K562 (cell line): ENCODE results near the gene RBM44. TPM values are rescaled to one million over a fixed set of nuclear protein-coding genes. Genes with fewer than 3 reads are reported as not detected.

ENCODE experiments used
- ATAC-seq: fragments of 200-7000 bp; cut with Tn5 transposase; 3 replicates; pipeline ENCODE4 v1.9.1; 2020; ENCODE audit warnings: moderate library complexity
- BruUV-seq: library from RNA; stranded (reverse); fragments of 400-500 nt; replicated peaks from 2 replicates; lab custom pipeline; 2021; lab: Mats Ljungman, UMichigan
- CTCF ChIA-PET: fragments of 300-600 bp; formaldehyde crosslinking; extraction: SDS; loops from one replicate; lab custom pipeline; 2021; ENCODE audit warnings: low intra/inter-chr PET ratio; lab: Yijun Ruan, JAX
- POLR2A ChIA-PET: fragments of 300-600, 350-650 bp; sonication (Branson Sonifier 250); formaldehyde crosslinking; extraction: SDS; loops from one replicate; lab custom pipeline; 2021; ENCODE audit warnings: antibody characterized with exemption, inconsistent platforms; lab: Yijun Ruan, JAX
- DNase-seq, 4 experiments: peaks; one replicate each; pipeline versions ENCODE4 v3.0.0 to v3.0.0-alpha.2; 2011 to 2018; ENCODE audit warnings: low spot score in 3 of 4, mixed read lengths in 3 of 4; ENCODE audit errors: extremely low read depth in 1 of 4
- FAIRE-seq: peaks from 2 replicates; lab custom pipeline; 2011; peaks lifted over from hg19 to GRCh38; lab: Jason Lieb, UNC
- H2AFZ ChIP-seq: 2 replicates; pipeline ENCODE4 v1.6.0; 2011; ENCODE audit warnings: low read depth, low read length, control low read depth, inconsistent platforms
- H3K27ac ChIP-seq: fragments of 200-600 bp; 3 replicates; pipeline ENCODE4 v1.8.0; 2011; ENCODE audit warnings: low read depth, mild to moderate bottlenecking, control low read depth, inconsistent platforms, low read length, moderate library complexity, mixed read lengths; ENCODE audit errors: extremely low read depth
- H3K27me3 ChIP-seq, 2 experiments: fragments of 300-600 bp in 1 of 2; 2 replicates in 1 of 2; 3 replicates in 1 of 2; pipeline versions ENCODE4 v1.6.0 to v1.8.0; 2011; ENCODE audit warnings: inconsistent platforms in 2 of 2, low read length in 2 of 2, mild to moderate bottlenecking in 1 of 2, mixed read lengths in 1 of 2, moderate library complexity in 1 of 2; ENCODE audit not compliant: control insufficient read depth in 2 of 2, insufficient read depth in 2 of 2
- H3K36me3 ChIP-seq: fragments of 300-600 bp; 3 replicates; pipeline ENCODE4 v1.8.0; 2011; ENCODE audit warnings: mild to moderate bottlenecking, low read length, inconsistent platforms; ENCODE audit not compliant: control insufficient read depth, insufficient read depth
- H3K4me1 ChIP-seq, 2 experiments: fragments of 200-600 bp in 1 of 2; replicated peaks in 1 of 2; 2 replicates in 1 of 2; 3 replicates in 1 of 2; pipeline versions ENCODE4 v1.5.1 to v1.8.0; 2011; ENCODE audit warnings: inconsistent platforms in 2 of 2, low read length in 2 of 2, mild to moderate bottlenecking in 1 of 2, mixed read lengths in 1 of 2, moderate library complexity in 1 of 2; ENCODE audit not compliant: control insufficient read depth in 2 of 2, insufficient read depth in 2 of 2
- H3K4me2 ChIP-seq: 2 replicates; pipeline ENCODE4 v1.6.1; 2011; ENCODE audit warnings: low read length, control low read depth, inconsistent platforms, mixed read lengths; ENCODE audit not compliant: insufficient read depth
- H3K4me3 ChIP-seq: fragments of 200-600 bp; sonication (generic), shearing (Covaris generic); 2 replicates; pipeline ENCODE4 v1.5.1; 2016; ENCODE audit warnings: control low read depth, inconsistent platforms
- H3K79me2 ChIP-seq: fragments of 200-600 bp; 3 replicates; pipeline ENCODE4 v1.8.0; 2011; ENCODE audit warnings: low read length, inconsistent platforms; ENCODE audit not compliant: control insufficient read depth, insufficient read depth
- H3K9ac ChIP-seq, 2 experiments: 2 replicates each; pipeline versions ENCODE4 v1.6.0 to v1.6.1; 2011; ENCODE audit warnings: low read depth in 2 of 2, low read length in 2 of 2, control low read depth in 1 of 2, inconsistent platforms in 1 of 2, mild to moderate bottlenecking in 1 of 2, mixed read lengths in 1 of 2; ENCODE audit not compliant: insufficient read depth in 1 of 2
- H3K9me1 ChIP-seq: one replicate; pipeline ENCODE4 v1.6.0; 2011; ENCODE audit warnings: inconsistent platforms, mild to moderate bottlenecking, low read length, moderate library complexity; ENCODE audit not compliant: control insufficient read depth, insufficient read depth
- H3K9me3 ChIP-seq: replicated peaks from 2 replicates; pipeline ENCODE4 v1.5.1; 2011; ENCODE audit warnings: low read depth, low read length, inconsistent platforms; ENCODE audit not compliant: control insufficient read depth, insufficient read depth
- H4K20me1 ChIP-seq: replicated peaks from 2 replicates; pipeline ENCODE4 v1.6.1; 2011; ENCODE audit warnings: low read length, inconsistent platforms, mixed read lengths; ENCODE audit not compliant: control insufficient read depth, insufficient read depth
- BRCA1 ChIP-seq, 2 experiments: fragments of 450-650 bp in 1 of 2; sonication (generic) in 1 of 2; formaldehyde crosslinking in 1 of 2; IDR thresholded peaks; 2 replicates each; pipeline versions ENCODE4 v1.5.0 to v1.6.1; 2017 to 2020; ENCODE audit warnings: mild to moderate bottlenecking in 1 of 2, missing genetic modification reagents in 1 of 2
- CBFA2T2 ChIP-seq: fragments of 450-650 bp; conservative IDR thresholded peaks from 2 replicates; pipeline ENCODE4 v1.6.1; 2017; ENCODE audit warnings: mild to moderate bottlenecking
- ETV1 ChIP-seq: fragments of 450-650 bp; conservative IDR thresholded peaks from 2 replicates; pipeline ENCODE4 v1.6.1; 2016; ENCODE audit warnings: missing genetic modification characterization, control low read depth, low read depth, missing compliant biosample characterization
- HNRNPUL1 ChIP-seq: fragments of 200-400 bp; formaldehyde crosslinking; IDR thresholded peaks from 2 replicates; pipeline ENCODE4 v1.6.1; 2017; ENCODE audit warnings: low read length
- JUNB ChIP-seq: fragments of 450-650 bp; formaldehyde crosslinking; conservative IDR thresholded peaks from 2 replicates; pipeline ENCODE4 v1.4.0; 2020; ENCODE audit warnings: mild to moderate bottlenecking
- NCOR1 ChIP-seq: fragments of 450-650 bp; IDR thresholded peaks from 2 replicates; pipeline ENCODE4 v1.6.1; 2016; ENCODE audit warnings: mild to moderate bottlenecking, moderate library complexity
- NONO ChIP-seq, 2 experiments: fragments of 200-400 bp in 1 of 2; fragments of 450-650 bp in 1 of 2; formaldehyde crosslinking in 1 of 2; IDR thresholded peaks; 2 replicates each; pipeline ENCODE4 v1.6.1; 2017; ENCODE audit warnings: low read depth in 2 of 2, mild to moderate bottlenecking in 2 of 2, moderate library complexity in 2 of 2, low read length in 1 of 2
- PCBP2 ChIP-seq: fragments of 200-400 bp; formaldehyde crosslinking; IDR thresholded peaks from 2 replicates; pipeline ENCODE4 v1.6.1; 2018; ENCODE audit warnings: low read length, low read depth, mild to moderate bottlenecking, moderate library complexity; ENCODE audit not compliant: poor library complexity, severe bottlenecking
- RBM17 ChIP-seq: fragments of 200-400 bp; formaldehyde crosslinking; IDR thresholded peaks from 2 replicates; pipeline ENCODE4 v1.6.1; 2017; ENCODE audit warnings: low read depth, mild to moderate bottlenecking, low read length, borderline replicate concordance
- ZNF121 ChIP-seq: sonication (generic); formaldehyde crosslinking; conservative IDR thresholded peaks from 2 replicates; pipeline ENCODE4 v1.8.0; 2022; ENCODE audit warnings: missing genetic modification reagents
- ZNF282 ChIP-seq: sonication (generic); formaldehyde crosslinking; IDR thresholded peaks from 2 replicates; pipeline ENCODE4 v1.8.1; 2023; ENCODE audit warnings: missing genetic modification reagents
- WGBS: fragments of 100-300 bp; shearing (Covaris generic); methylation state at CpG from one replicate; pipeline ENCODE4 v1.1.6; 2016; ENCODE audit warnings: low coverage, mixed read lengths; ENCODE audit not compliant: insufficient coverage; ENCODE audit errors: missing lambda C conversion rate; 5-methylcytosine and 5-hydroxymethylcytosine counted together
- in situ Hi-C: fragments of 300-500 bp; cut with MboI; formaldehyde crosslinking; loops from 4 replicates; pipeline ENCODE4 v1.15.0; 2018; ENCODE audit warnings: inconsistent platforms, mixed read lengths
- intact Hi-C: fragments of 100-400 bp; cut with micrococcal nuclease; formaldehyde crosslinking; loops from 2 replicates; pipeline ENCODE4 v1.14.2; 2022
- polyA plus RNA-seq, 8 experiments: library from polyadenylated mRNA; depleted of rRNA in 4 of 8; stranded (reverse) in 5 of 8; unstranded in 3 of 8; fragments of >200 nt; fragmentation: Nextera tagmentation in 2 of 8; fragmentation: Illumina TruSeq in 1 of 8; extraction: Ambion mirVana in 2 of 8; extraction: Trizol in 1 of 8; gene quantifications; 2 replicates each; pipeline versions ENCODE4 v1.2.1 to v1.2.3, GENCODE V29; 2011 to 2014; ENCODE audit warnings: inconsistent platforms in 1 of 8, missing spikeins in 1 of 8
- total RNA-seq, 7 experiments: library from RNA; depleted of rRNA in 6 of 7; stranded (reverse); fragments of >200 nt in 6 of 7; fragmentation: Illumina TruSeq in 2 of 7; extraction: Trizol in 2 of 7; gene quantifications; 2 replicates each; pipeline versions ENCODE4 v1.2.1 to v1.2.3, GENCODE V29; 2011 to 2021; ENCODE audit warnings: low replicate concordance in 1 of 7
- TF ChIP-seq, protein P1 (sequence below): fragments of 450-650 bp; IDR thresholded peaks from 2 replicates; pipeline ENCODE4 v1.6.1; 2018; ENCODE audit warnings: mild to moderate bottlenecking, low read depth; ENCODE audit not compliant: partially characterized antibody
- TF ChIP-seq, protein P2 (sequence below): IDR thresholded peaks from 2 replicates; pipeline ENCODE4 v1.6.1; 2011; ENCODE audit not compliant: insufficient read length; ENCODE audit errors: extremely low read depth

RBM44 gene
- total and polyA plus RNA-seq, 9 of the 15 experiments (the other 6 are each of a cell fraction or from before 2014, with no cell fraction given) = 0.04 to 0.25 (median 0.13) TPM

DNA sequence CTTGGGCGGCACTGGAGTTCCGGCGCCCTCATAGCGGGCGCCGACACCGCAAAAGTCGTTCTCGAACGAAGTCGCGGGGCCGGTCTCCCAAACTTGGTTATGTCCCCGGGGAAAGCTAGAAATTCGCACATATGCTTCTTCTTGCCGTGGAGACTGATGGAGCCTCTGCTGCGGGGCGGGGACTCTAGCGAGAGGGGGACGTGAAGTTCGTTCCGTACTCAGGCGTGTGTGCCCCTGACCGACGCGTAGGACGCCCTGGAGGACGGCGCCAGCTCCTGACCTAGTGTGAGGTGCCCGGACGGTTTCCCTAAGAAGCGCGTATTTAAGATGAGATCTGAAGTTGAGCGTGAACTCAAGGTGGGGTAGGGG lies 465 bp downstream of the RBM44 start:
- WGBS = 86% methylated on average over 11 of the region's 34 CpGs
- H3K9me3 ChIP-seq = no peaks in the 10 kb centered on the region
- BruUV-seq = no TSS peak
- no peaks in the 10 kb centered on the region for H3K79me2 ChIP-seq
- ChIA-PET POLR2A (interaction anchor here (0.7 kb wide), 1 partner anchor 457 kb away, joined by 4 read pairs; no protein-coding TSS in a partner anchor), CTCF (no interaction called here)
- no peaks in the 10 kb centered on the region; a peak in 1 of 5 replicates for H3K4me1 ChIP-seq
- in situ Hi-C loops (no loop called here), intact Hi-C loops (no loop called here)
- peaks cover 0 to 12% of the 10 kb centered on the region in 2 experiments; a peak in 2 of 5 replicates for H3K27me3 ChIP-seq
- no peak for ATAC-seq
- TF ChIP-seq ZNF121 (CRISPR knock-in tag) (no peak), NONO (IDR thresholded peaks at IDR 0.05; ENCODE audit: low read depth in 2 of 2, low read length in 1 of 2) (no peak), CBFA2T2 (no peak), HNRNPUL1 (no peak), PCBP2 (no peak), BRCA1 (IDR thresholded peaks at IDR 0.05) (no peak), BRCA1 (CRISPR knock-in tag; IDR thresholded peaks at IDR 0.05) (no peak)
- H3K36me3 ChIP-seq = no peaks in the 10 kb centered on the region
- H4K20me1 ChIP-seq = no peaks in the 10 kb centered on the region
- FAIRE-seq = no peak
- H2AFZ ChIP-seq = no peak overlapping the region
- H3K27ac ChIP-seq = no peak overlapping the region
- DNase-seq = no peak
- no peak overlapping the region for H3K9ac ChIP-seq
- H3K4me2 ChIP-seq = no peak overlapping the region
- no peak overlapping the region for H3K4me3 ChIP-seq
- H3K9me1 ChIP-seq = no peaks in the 10 kb centered on the region

DNA sequence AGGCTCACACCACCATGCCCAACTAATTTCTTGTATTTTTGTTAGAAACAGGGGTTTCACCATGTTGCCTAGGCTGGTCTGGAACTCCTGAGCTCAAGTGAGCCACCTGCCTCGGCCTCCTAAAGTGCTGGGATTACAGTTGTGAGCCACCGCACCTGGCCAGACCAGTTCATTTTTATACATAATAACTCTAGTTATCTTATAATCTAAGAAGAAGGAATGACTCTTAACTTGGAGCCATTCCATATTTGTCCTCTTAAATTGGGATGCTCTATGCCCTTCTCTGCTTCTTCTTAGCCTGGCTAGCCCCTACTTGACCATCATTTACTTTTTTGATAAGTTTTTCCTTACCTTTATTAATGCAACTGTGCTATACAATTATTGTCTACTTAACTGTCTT lies 2.9 kb downstream of the RBM44 start:
- Histone ChIP-seq H3K36me3 (no peaks in the 10 kb centered on the region), H3K9me1 (no peaks in the 10 kb centered on the region), H2AFZ (no peak overlapping the region), H3K9ac (no peak overlapping the region), H3K4me1 (no peaks in the 10 kb centered on the region; a peak in 1 of 5 replicates), H3K9me3 (no peaks in the 10 kb centered on the region), H3K4me2 (no peak overlapping the region), H3K4me3 (no peak overlapping the region), H3K27ac (no peak overlapping the region), H3K79me2 (no peaks in the 10 kb centered on the region), H3K27me3 (peaks cover 0 to 7% of the 10 kb centered on the region in 2 experiments; a peak in 2 of 5 replicates), H4K20me1 (no peaks in the 10 kb centered on the region)
- 0% methylated on average over 2 of the region's 2 CpGs for WGBS
- FAIRE-seq (no peak), DNase-seq (no peak), ATAC-seq (no peak)
- intact Hi-C loops = no loop called here
- in situ Hi-C loops = no loop called here
- ChIA-PET CTCF (no interaction called here), POLR2A (interaction anchor here (1.0 kb wide), 1 partner anchor 60 kb away, joined by 3 read pairs; no protein-coding TSS in a partner anchor)
- BruUV-seq = no TSS peak
- TF ChIP-seq ZNF282 (CRISPR knock-in tag) (no peak), RBM17 (no peak), NCOR1 (no peak), ETV1 (tag) (no peak), JUNB (CRISPR knock-in tag) (no peak)
- TF ChIP-seq, protein P1, sequence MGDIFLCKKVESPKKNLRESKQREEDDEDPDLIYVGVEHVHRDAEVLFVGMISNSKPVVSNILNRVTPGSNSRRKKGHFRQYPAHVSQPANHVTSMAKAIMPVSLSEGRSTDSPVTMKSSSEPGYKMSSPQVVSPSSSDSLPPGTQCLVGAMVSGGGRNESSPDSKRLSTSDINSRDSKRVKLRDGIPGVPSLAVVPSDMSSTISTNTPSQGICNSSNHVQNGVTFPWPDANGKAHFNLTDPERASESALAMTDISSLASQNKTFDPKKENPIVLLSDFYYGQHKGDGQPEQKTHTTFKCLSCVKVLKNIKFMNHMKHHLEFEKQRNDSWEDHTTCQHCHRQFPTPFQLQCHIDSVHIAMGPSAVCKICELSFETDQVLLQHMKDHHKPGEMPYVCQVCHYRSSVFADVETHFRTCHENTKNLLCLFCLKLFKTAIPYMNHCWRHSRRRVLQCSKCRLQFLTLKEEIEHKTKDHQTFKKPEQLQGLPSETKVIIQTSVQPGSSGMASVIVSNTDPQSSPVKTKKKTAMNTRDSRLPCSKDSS = no peak
- TF ChIP-seq, protein P2, sequence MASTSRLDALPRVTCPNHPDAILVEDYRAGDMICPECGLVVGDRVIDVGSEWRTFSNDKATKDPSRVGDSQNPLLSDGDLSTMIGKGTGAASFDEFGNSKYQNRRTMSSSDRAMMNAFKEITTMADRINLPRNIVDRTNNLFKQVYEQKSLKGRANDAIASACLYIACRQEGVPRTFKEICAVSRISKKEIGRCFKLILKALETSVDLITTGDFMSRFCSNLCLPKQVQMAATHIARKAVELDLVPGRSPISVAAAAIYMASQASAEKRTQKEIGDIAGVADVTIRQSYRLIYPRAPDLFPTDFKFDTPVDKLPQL = no peak
